CD4-positive, alpha-beta T cell treated with Interleukin-21 for 1 hour (primary cell): ENCODE results near the gene DLK1.

ENCODE experiments used
- DNase-seq: peaks from one replicate; pipeline ENCODE4 v3.0.0-alpha.2; 2020

The DLK1 gene

DNA sequence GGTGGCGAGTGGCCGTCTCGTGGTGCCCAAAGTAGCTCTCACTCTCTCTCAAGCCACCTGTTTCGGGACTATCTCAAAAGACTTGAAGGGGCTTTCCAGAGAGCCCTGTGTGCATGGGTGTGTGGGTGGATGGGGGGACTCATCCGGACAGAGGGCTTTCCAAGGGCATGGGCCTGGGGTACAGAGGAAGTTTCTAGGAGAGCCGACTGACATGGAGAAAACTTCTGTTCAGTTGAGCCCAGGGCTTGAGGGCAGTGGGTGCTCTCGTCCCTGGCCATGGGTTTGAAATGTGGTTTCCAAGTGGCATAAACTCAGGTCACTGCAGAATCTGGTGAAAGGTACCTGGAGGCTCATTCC is 51.8 kb downstream of the DLK1 start:
- no peak for DNase-seq

DNA sequence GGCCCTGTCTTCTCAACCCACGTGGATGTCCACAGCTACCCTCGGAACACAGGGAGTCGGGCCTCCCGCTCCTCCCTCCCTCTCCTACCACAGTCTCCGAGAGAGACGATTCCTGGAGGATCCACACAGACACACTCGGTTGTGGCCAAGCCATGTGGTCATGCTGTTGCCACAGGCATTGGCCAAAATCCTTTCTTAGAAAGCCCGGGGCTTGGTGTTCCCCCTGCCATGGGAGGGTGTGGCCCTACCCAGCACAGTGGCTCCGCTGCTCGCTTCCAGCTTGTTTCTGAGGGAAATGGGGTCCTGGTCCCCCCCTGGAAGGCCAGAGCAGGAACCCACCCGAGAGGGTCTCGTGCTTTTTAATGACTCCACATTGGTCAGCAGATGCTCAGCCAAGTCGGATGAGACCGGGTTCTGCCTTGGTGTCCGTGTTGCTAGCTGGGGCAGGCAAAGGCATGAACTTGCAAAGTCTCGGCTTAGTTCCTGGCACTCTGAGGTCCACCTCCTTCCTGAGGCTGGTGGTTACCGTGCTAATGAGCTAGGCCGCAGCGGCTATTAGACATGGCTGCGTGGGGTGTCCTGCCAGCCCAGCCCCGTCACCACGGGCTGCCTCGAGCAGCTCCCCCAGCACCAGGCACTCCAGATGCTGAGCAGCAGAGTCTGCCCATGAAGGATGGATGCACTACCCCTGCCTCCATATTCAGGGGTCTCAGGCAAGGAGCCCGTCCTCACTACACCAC is 52.4 kb downstream of the DLK1 start:
- no peak for DNase-seq

DNA sequence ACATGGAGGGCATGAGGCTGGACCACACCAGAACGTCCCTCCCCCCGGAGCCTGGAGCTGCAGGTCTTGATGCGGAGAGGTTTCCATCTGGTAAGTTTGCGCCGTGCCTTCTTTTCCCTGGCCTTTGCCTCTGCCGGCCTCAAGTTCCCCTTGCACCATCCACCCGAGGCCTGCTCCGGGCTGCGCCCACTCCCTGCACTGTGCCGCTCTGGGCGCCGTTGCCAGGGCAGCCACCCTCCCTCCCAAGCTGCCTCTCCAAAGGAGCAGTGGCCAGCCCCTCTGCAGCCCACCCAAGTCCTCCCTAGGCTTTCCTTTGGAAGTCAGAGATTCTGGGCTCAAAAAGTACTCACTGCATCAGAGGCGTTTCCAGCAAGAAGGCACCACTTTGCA is 53.0 kb downstream of the DLK1 start:
- no peak for DNase-seq

DNA sequence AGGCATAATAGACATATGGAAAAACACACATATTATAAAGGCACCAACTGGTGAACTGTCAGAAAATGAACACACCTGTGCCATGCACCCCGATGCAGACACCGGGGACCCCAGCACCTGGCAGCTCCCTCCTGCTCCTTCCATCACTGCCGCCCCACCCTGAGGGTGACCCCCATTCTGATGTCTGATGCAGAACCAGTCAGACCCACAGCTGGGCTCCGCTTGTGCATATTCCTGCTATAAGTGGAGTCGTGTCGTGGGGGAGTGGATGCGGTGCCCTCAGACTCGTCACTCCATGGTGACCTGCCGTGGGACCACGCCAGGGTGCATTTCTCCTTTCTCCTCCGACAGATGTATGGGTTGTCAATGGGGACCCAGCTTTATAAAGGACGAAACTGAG is 53.6 kb downstream of the DLK1 start:
- DNase-seq = no peak

DNA sequence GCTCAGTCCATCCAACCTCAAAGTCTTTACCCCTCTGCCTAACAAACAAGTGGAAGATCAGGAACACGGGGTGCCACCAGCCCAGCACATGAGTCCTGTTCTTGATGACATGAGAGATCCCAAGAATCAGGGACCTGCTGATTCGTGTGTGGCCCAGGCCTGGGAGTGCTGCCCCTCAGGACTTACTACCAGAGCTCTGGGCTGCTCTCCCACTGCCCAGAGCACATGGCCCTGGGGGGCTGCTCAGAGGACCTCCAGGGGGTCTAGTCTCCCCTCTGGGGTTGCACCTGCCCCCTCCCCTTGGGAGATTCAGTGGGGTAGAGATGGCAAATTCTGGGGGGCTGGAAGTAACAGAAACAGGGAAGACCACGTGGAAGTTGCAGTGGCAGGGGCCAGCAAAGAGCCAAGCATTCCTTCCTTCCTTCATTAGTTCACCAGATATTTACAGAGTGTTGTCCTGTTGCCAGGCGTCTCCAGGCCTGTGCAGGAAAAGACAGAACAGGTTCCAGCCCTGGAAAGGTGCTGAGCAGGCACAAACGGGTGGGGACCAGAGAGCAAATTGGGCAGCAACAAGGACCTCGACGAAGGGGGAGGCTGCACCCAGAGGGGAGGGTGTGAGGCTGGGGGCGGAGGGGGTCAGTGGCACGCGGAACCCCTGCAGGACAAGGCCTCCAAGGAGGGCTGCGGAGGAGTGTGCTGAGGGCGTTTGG is 54.1 kb downstream of the DLK1 start:
- DNase-seq = no peak

- DNase-seq = no peak
Measured at GRCh38 chr14:100781952-100782351, 55.3 kb downstream of the DLK1 start.

DNA sequence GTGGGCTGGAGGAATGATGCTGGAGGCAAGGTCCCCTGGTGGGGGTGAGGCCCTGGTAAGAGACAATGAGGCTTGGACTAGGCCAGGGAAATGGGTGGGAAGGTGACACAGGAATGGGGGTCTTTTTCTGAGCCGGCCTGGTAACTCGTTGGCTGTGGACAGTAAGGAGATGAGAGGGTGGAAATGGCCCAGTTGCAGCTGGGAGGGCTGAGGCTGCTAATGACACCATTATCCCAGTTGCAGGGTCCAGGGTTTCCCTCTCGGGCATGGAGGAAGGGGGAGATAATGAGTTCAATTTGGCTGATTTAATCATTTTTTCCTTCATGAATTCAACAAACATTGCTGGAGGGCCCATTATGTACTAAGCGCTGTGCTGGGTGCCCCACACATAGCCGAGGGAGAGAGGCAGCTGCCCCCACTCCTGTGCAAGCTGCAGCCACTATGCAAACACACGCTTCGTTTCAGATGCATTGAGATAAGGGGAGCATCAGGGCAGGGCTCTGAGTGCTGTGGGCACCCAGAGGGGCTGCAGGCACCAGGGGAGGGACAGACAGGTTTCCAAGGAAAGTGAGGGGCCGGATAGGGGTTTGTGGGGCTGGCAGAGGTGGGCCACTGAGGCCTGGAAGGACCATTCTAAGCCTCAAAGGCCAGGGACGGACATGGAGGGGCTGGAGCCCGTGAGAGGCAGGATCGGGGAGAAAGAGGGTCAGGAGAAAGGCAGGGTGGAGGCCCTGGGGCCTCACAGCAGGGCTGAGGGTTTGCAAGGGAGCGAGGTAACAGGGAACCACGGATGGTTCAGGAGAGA is 56.0 kb downstream of the DLK1 start:
- DNase-seq = no peak

GRCh38 chr14:100783630-100784370 is 57.1 kb downstream of the DLK1 start:
- no peak for DNase-seq

- no peak for DNase-seq
Measured at GRCh38 chr14:100784523-100785337, 58.0 kb downstream of the DLK1 start.

- DNase-seq = no peak
Measured at GRCh38 chr14:100785338-100785615, 58.6 kb downstream of the DLK1 start.

DNA sequence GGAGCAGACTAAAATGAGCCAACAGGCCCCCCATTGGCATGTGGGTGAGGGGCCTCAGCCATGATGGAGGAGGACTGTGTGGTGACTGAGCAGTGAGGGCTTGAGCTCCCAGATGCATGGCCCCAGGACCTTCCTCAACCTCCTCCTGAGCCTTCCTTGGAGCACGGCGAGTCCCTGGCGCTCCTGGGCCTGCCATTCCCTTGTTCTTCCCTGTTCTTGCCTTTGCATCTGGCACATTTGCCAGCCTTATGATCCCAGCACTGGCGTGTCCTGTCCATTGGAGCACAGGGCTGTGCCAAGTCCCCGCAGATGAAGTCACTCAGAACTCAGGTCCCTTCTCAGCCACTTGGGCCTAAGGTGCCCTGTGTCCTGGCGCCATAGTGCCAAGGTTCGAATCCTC is 58.9 kb downstream of the DLK1 start:
- DNase-seq = no peak

GRCh38 chr14:100786131-100786530 is 59.4 kb downstream of the DLK1 start:
- no peak for DNase-seq

GRCh38 chr14:100786576-100787219 is 60.0 kb downstream of the DLK1 start:
- DNase-seq = no peak

DNA sequence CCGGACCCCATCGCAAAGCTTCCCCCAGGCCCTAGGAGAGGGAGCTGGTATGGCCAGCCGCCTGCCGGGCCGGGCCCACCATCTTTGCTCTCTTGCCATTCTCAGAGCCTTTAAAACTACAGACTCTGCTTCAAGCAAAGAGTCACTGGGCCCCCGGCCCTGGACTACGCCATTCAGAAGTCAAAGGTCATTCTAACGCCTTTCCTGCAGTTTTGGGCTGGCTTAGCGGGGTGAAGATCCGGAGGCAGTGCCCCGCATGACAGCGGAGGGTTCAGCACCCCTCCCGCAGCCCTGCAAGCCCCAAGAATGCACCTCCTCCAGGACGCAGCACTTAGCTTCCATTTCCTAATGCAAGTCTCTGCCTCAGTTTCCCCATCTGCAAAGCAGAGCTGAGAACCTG is 61.0 kb downstream of the DLK1 start:
- no peak for DNase-seq
